Measurements from ENCODE around the gene CORO1C. TPM values are rescaled to one million over a fixed set of nuclear protein-coding genes. Genes with fewer than 3 reads are reported as not detected.
A peak's percentile ranks its signal among the peaks of the same experiment; 100 is the strongest.

Gene CORO1C
- total RNA-seq, 1 experiment from 2014 or later, result 195 TPM

- CTCF ChIA-PET, result no interaction called here
- no peak overlapping the region for H3K4me3 Mint-ChIP-seq (ENCODE audit: unreplicated experiment)
- Histone ChIP-seq H3K4me3 (ENCODE audit: low read depth, low read length) (no peak overlapping the region), H3K36me3 (ENCODE audit: control insufficient read depth, insufficient read depth, low read length) (no peaks in the 10 kb centered on the region), H3K4me1 (peaks cover 6% of the 10 kb centered on the region), H3K9me3 (no peaks in the 10 kb centered on the region), H3K27me3 (replicated peaks; ENCODE audit: control insufficient read depth, insufficient read depth, low read length) (no peaks in the 10 kb centered on the region)
- intact Hi-C loops (cut with micrococcal nuclease; ENCODE audit: unreplicated experiment), result no loop called here
- BruUV-seq (replicated peaks), result no TSS peak
- no peaks in the 10 kb centered on the region for H3K4me1 Mint-ChIP-seq (ENCODE audit: low read depth, unreplicated experiment)
- H3K9me3 Mint-ChIP-seq (ENCODE audit: unreplicated experiment), result no peaks in the 10 kb centered on the region
- POLR2A ChIA-PET, result no interaction called here
- no peak for TF ChIP-seq CTCF (IDR thresholded peaks at IDR 0.05; ENCODE audit: insufficient read depth in 1 of 2, low read depth in 1 of 2, low read length in 1 of 2, severe bottlenecking in 1 of 2, unreplicated experiment in 1 of 2)
- no peaks in the 10 kb centered on the region for H3K36me3 Mint-ChIP-seq (ENCODE audit: insufficient read depth, unreplicated experiment)
- H3K27ac Mint-ChIP-seq (ENCODE audit: unreplicated experiment), result no peak overlapping the region
- no peaks in the 10 kb centered on the region for H3K27me3 Mint-ChIP-seq (ENCODE audit: insufficient read depth, unreplicated experiment)
- DNase-seq, result no peak
These were observed 24.2 kb upstream of the CORO1C start for GRCh38 chr12:108755481-108755880.

- no peak overlapping the region for H3K27ac Mint-ChIP-seq (ENCODE audit: unreplicated experiment)
- CTCF ChIA-PET, result no interaction called here
- no peak overlapping the region for H3K4me3 ChIP-seq (ENCODE audit: low read depth, low read length)
- POLR2A ChIA-PET, result no interaction called here
- intact Hi-C loops (cut with micrococcal nuclease; ENCODE audit: unreplicated experiment), result no loop called here
- no peaks in the 10 kb centered on the region for H3K4me1 Mint-ChIP-seq (ENCODE audit: low read depth, unreplicated experiment)
- H3K4me3 Mint-ChIP-seq (ENCODE audit: unreplicated experiment), result no peak overlapping the region
- H3K27me3 Mint-ChIP-seq (ENCODE audit: insufficient read depth, unreplicated experiment), result no peaks in the 10 kb centered on the region
- no peaks in the 10 kb centered on the region for H3K36me3 Mint-ChIP-seq (ENCODE audit: insufficient read depth, unreplicated experiment)
- no peaks in the 10 kb centered on the region for H3K9me3 Mint-ChIP-seq (ENCODE audit: unreplicated experiment)
- TF ChIP-seq CTCF (IDR thresholded peaks at IDR 0.05; ENCODE audit: insufficient read depth in 1 of 2, low read depth in 1 of 2, low read length in 1 of 2, severe bottlenecking in 1 of 2, unreplicated experiment in 1 of 2), result no peak
- no peaks in the 10 kb centered on the region for H3K9me3 ChIP-seq
- no peaks in the 10 kb centered on the region for H3K27me3 ChIP-seq (replicated peaks; ENCODE audit: control insufficient read depth, insufficient read depth, low read length)
- H3K36me3 ChIP-seq (ENCODE audit: control insufficient read depth, insufficient read depth, low read length), result no peaks in the 10 kb centered on the region
- no peak for DNase-seq
- no TSS peak for BruUV-seq (replicated peaks)
- H3K4me1 ChIP-seq, result peaks cover 10% of the 10 kb centered on the region
These were observed 22.7 kb upstream of the CORO1C start for GRCh38 chr12:108753976-108754375.

- no peaks in the 10 kb centered on the region for H3K36me3 ChIP-seq (ENCODE audit: control insufficient read depth, insufficient read depth, low read length)
- Mint-ChIP-seq H3K9me3 (ENCODE audit: unreplicated experiment) (no peaks in the 10 kb centered on the region), H3K27me3 (ENCODE audit: insufficient read depth, unreplicated experiment) (no peaks in the 10 kb centered on the region), H3K27ac (ENCODE audit: unreplicated experiment) (no peak overlapping the region), H3K4me3 (ENCODE audit: unreplicated experiment) (no peak overlapping the region), H3K4me1 (ENCODE audit: low read depth, unreplicated experiment) (no peaks in the 10 kb centered on the region), H3K36me3 (ENCODE audit: insufficient read depth, unreplicated experiment) (no peaks in the 10 kb centered on the region)
- no peaks in the 10 kb centered on the region for H3K9me3 ChIP-seq
- peak in 1 of 2 experiments; percentile 1 for DNase-seq
- H3K27me3 ChIP-seq (replicated peaks; ENCODE audit: control insufficient read depth, insufficient read depth, low read length), result no peaks in the 10 kb centered on the region
- intact Hi-C loops (cut with micrococcal nuclease; ENCODE audit: unreplicated experiment), result no loop called here
- BruUV-seq (replicated peaks), result no TSS peak
- TF ChIP-seq CTCF (IDR thresholded peaks at IDR 0.05; ENCODE audit: insufficient read depth in 1 of 2, low read depth in 1 of 2, low read length in 1 of 2, severe bottlenecking in 1 of 2, unreplicated experiment in 1 of 2), result no peak
- POLR2A ChIA-PET, result no interaction called here
- peaks cover 10% of the 10 kb centered on the region for H3K4me1 ChIP-seq
- no peak overlapping the region for H3K4me3 ChIP-seq (ENCODE audit: low read depth, low read length)
- CTCF ChIA-PET, result no interaction called here
These were observed 21.1 kb upstream of the CORO1C start for GRCh38 chr12:108752387-108752786.

All from Caco-2 (cell line).